Mesenchymal stem cell (in vitro differentiated cells and primary cell): ENCODE results near the gene CLRN1.

Source experiments
- DNase-seq: peaks from one replicate; pipeline ENCODE4 v3.0.0-alpha.2; 2013
- H2AFZ ChIP-seq: one replicate; pipeline ENCODE4 v1.6.1; 2013; ENCODE audit warnings: low read depth, mild to moderate bottlenecking, control low read depth, inconsistent platforms, low read length, moderate library complexity
- H2AK5ac ChIP-seq: 2 replicates; pipeline ENCODE4 v1.6.1; 2013; ENCODE audit warnings: low read length, moderate library complexity, mild to moderate bottlenecking, inconsistent platforms; ENCODE audit not compliant: severe bottlenecking
- H2BK120ac ChIP-seq: one replicate; pipeline ENCODE4 v1.6.1; 2013; ENCODE audit warnings: low read depth, mild to moderate bottlenecking, inconsistent platforms, low read length, moderate library complexity
- H2BK12ac ChIP-seq, 2 experiments: one replicate each; pipeline ENCODE4 v1.6.1; 2013; ENCODE audit warnings: inconsistent platforms in 2 of 2, low read length in 2 of 2, mild to moderate bottlenecking in 2 of 2, moderate library complexity in 2 of 2, control low read depth in 1 of 2
- H2BK15ac ChIP-seq: one replicate; pipeline ENCODE4 v1.6.1; 2013; ENCODE audit warnings: mild to moderate bottlenecking, low read depth, inconsistent platforms; ENCODE audit not compliant: poor library complexity, severe bottlenecking
- H2BK5ac ChIP-seq: 2 replicates; pipeline ENCODE4 v1.6.1; 2013; ENCODE audit warnings: low read depth, mild to moderate bottlenecking, low read length, control low read depth, inconsistent platforms; ENCODE audit not compliant: poor library complexity, severe bottlenecking
- H3K14ac ChIP-seq, 2 experiments: one replicate each; pipeline ENCODE4 v1.6.1; 2013; ENCODE audit warnings: inconsistent platforms in 2 of 2, low read length in 2 of 2, control low read depth in 1 of 2, mild to moderate bottlenecking in 1 of 2, moderate library complexity in 1 of 2
- H3K18ac ChIP-seq, 2 experiments: one replicate each; pipeline ENCODE4 v1.6.1; 2013; ENCODE audit warnings: inconsistent platforms in 2 of 2, low read length in 2 of 2, control low read depth in 1 of 2, low read depth in 1 of 2, mild to moderate bottlenecking in 1 of 2
- H3K23ac ChIP-seq, 2 experiments: one replicate each; pipeline ENCODE4 v1.6.1; 2013; ENCODE audit warnings: inconsistent platforms in 2 of 2, low read length in 2 of 2, mild to moderate bottlenecking in 2 of 2, moderate library complexity in 2 of 2, control low read depth in 1 of 2
- H3K27ac ChIP-seq: 2 replicates; pipeline ENCODE4 v1.5.1; 2013; ENCODE audit warnings: mild to moderate bottlenecking, moderate library complexity, low read length, control low read depth, inconsistent platforms; ENCODE audit not compliant: poor library complexity, severe bottlenecking
- H3K27me3 ChIP-seq, 2 experiments: 2 replicates each; pipeline versions ENCODE4 v1.6.1 to v1.7.0; 2013; ENCODE audit warnings: low read length in 2 of 2, mild to moderate bottlenecking in 2 of 2, moderate library complexity in 2 of 2, control low read depth in 1 of 2, inconsistent platforms in 1 of 2; ENCODE audit not compliant: control insufficient read depth in 1 of 2, insufficient read depth in 1 of 2
- H3K36me3 ChIP-seq, 2 experiments: 2 replicates each; pipeline versions ENCODE4 v1.6.1 to v1.7.0; 2013; ENCODE audit warnings: low read length in 2 of 2, control low read depth in 1 of 2, inconsistent platforms in 1 of 2, low read depth in 1 of 2, mild to moderate bottlenecking in 1 of 2; ENCODE audit not compliant: insufficient read depth in 2 of 2, control insufficient read depth in 1 of 2
- H3K4ac ChIP-seq, 2 experiments: one replicate each; pipeline ENCODE4 v1.6.1; 2013; ENCODE audit warnings: inconsistent platforms in 2 of 2, low read length in 2 of 2, mild to moderate bottlenecking in 2 of 2, moderate library complexity in 2 of 2, control low read depth in 1 of 2, low read depth in 1 of 2
- H3K4me1 ChIP-seq: 2 replicates; pipeline ENCODE4 v1.6.1; 2013; ENCODE audit warnings: low read depth, low read length, control low read depth; ENCODE audit not compliant: control insufficient read depth, insufficient read depth
- H3K4me2 ChIP-seq: 2 replicates; pipeline ENCODE4 v1.6.1; 2013; ENCODE audit warnings: low read length, mild to moderate bottlenecking, inconsistent platforms; ENCODE audit not compliant: poor library complexity, severe bottlenecking
- H3K4me3 ChIP-seq, 2 experiments: 2 replicates each; pipeline versions ENCODE4 v1.5.1 to v1.7.0; 2013; ENCODE audit warnings: low read length in 2 of 2, mild to moderate bottlenecking in 2 of 2, control low read depth in 1 of 2, low read depth in 1 of 2; ENCODE audit not compliant: insufficient read depth in 1 of 2
- H3K79me1 ChIP-seq: replicated peaks from 2 replicates; pipeline ENCODE4 v1.6.1; 2013; ENCODE audit warnings: mild to moderate bottlenecking, control low read depth, low read length, inconsistent platforms; ENCODE audit not compliant: poor library complexity, severe bottlenecking
- H3K9ac ChIP-seq: 2 replicates; pipeline ENCODE4 v1.7.0; 2013; ENCODE audit warnings: mild to moderate bottlenecking, low read length, moderate library complexity
- H3K9me3 ChIP-seq: 2 replicates; pipeline ENCODE4 v1.7.0; 2013; ENCODE audit warnings: mild to moderate bottlenecking, low read length; ENCODE audit not compliant: control insufficient read depth
- H4K8ac ChIP-seq: one replicate; pipeline ENCODE4 v1.6.1; 2013; ENCODE audit warnings: inconsistent platforms, mild to moderate bottlenecking, low read length, moderate library complexity
- H4K91ac ChIP-seq: one replicate; pipeline ENCODE4 v1.6.1; 2013; ENCODE audit warnings: mild to moderate bottlenecking, low read length, inconsistent platforms
- WGBS: methylation state at CpG from one replicate; pipeline ENCODE4 v1.1.7; 2013; ENCODE audit warnings: mixed read lengths; 5-methylcytosine and 5-hydroxymethylcytosine counted together

CLRN1 gene

GRCh38 chr3:150978566-150979148 lies 6.1 kb upstream of the CLRN1 start:
- no peak for DNase-seq
- Histone ChIP-seq H3K79me1 (no peaks in the 10 kb centered on the region), H3K4me2 (no peak overlapping the region), H3K4ac (no peak overlapping the region), H3K27ac (no peak overlapping the region), H2BK15ac (no peak overlapping the region), H2AK5ac (no peak overlapping the region), H2BK12ac (no peak overlapping the region), H3K36me3 (no peaks in the 10 kb centered on the region), H3K9ac (no peak overlapping the region), H3K14ac (no peak overlapping the region), H4K91ac (no peak overlapping the region), H3K23ac (no peak overlapping the region), H2BK120ac (no peak overlapping the region), H4K8ac (no peak overlapping the region), H3K4me3 (no peak overlapping the region), H3K9me3 (no peaks in the 10 kb centered on the region), H2AFZ (no peak overlapping the region), H3K4me1 (no peaks in the 10 kb centered on the region), H3K27me3 (peaks cover 3 to 10% of the 10 kb centered on the region in 2 experiments), H3K18ac (no peak overlapping the region), H2BK5ac (no peak overlapping the region)
- WGBS, result 100% methylated on average over 4 of the region's 4 CpGs

DNA sequence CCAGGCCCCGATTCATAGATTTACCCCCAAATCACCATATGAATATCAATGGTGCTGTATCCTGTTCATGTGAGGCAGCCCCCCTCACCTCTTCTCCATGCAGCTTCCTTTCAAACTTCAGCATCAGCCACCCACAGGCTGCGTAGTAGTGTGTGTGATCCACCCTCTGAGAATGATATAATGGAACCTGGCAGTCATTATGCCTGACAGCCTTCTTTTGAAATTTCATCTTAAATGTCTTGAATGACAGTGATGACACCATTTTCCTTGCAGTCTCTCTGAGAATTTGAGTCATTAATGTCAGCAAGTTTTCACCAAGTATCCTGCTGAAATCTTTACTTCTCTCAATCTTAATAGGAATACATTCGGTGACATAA lies 3.5 kb upstream of the CLRN1 start:
- no peaks in the 10 kb centered on the region for H3K79me1 ChIP-seq
- H3K9ac ChIP-seq, result no peak overlapping the region
- peaks cover 0 to 14% of the 10 kb centered on the region in 2 experiments for H3K27me3 ChIP-seq
- H3K4me3 ChIP-seq, result no peak overlapping the region
- H2BK5ac ChIP-seq, result no peak overlapping the region
- DNase-seq, result no peak
- H2AK5ac ChIP-seq, result no peak overlapping the region
- WGBS, result 69% methylated on average over 2 of the region's 3 CpGs
- H3K4me2 ChIP-seq, result no peak overlapping the region
- H3K36me3 ChIP-seq, result no peaks in the 10 kb centered on the region
- H3K9me3 ChIP-seq, result no peaks in the 10 kb centered on the region
- H4K91ac ChIP-seq, result no peak overlapping the region
- H3K4ac ChIP-seq, result no peak overlapping the region
- H3K14ac ChIP-seq, result no peak overlapping the region
- no peak overlapping the region for H3K27ac ChIP-seq
- no peak overlapping the region for H2BK12ac ChIP-seq
- no peak overlapping the region for H2BK15ac ChIP-seq
- no peak overlapping the region for H3K23ac ChIP-seq
- H3K18ac ChIP-seq, result no peak overlapping the region
- no peak overlapping the region for H2AFZ ChIP-seq
- no peak overlapping the region for H4K8ac ChIP-seq
- H2BK120ac ChIP-seq, result no peak overlapping the region
- no peaks in the 10 kb centered on the region for H3K4me1 ChIP-seq

- H3K4me2 ChIP-seq, result no peak overlapping the region
- H2BK120ac ChIP-seq, result no peak overlapping the region
- no peaks in the 10 kb centered on the region for H3K79me1 ChIP-seq
- H3K4me3 ChIP-seq, result no peak overlapping the region
- H4K91ac ChIP-seq, result no peak overlapping the region
- H3K9ac ChIP-seq, result no peak overlapping the region
- H3K27ac ChIP-seq, result no peak overlapping the region
- H3K9me3 ChIP-seq, result no peaks in the 10 kb centered on the region
- no peaks in the 10 kb centered on the region for H3K4me1 ChIP-seq
- H2BK5ac ChIP-seq, result no peak overlapping the region
- H2AK5ac ChIP-seq, result no peak overlapping the region
- no peak overlapping the region for H3K14ac ChIP-seq
- H3K23ac ChIP-seq, result no peak overlapping the region
- WGBS, result 71% methylated on average over 4 of the region's 7 CpGs
- no peaks in the 10 kb centered on the region for H3K36me3 ChIP-seq
- H3K18ac ChIP-seq, result no peak overlapping the region
- no peak for DNase-seq
- no peak overlapping the region for H2BK15ac ChIP-seq
- H3K4ac ChIP-seq, result no peak overlapping the region
- H3K27me3 ChIP-seq, result peaks cover 0 to 10% of the 10 kb centered on the region in 2 experiments
- no peak overlapping the region for H4K8ac ChIP-seq
- no peak overlapping the region for H2AFZ ChIP-seq
- no peak overlapping the region for H2BK12ac ChIP-seq
These were observed 2.8 kb upstream of the CLRN1 start for GRCh38 chr3:150975086-150975991.

GRCh38 chr3:150970665-150971324 lies 1.7 kb downstream of the CLRN1 start:
- WGBS, result 3% methylated on average over 5 of the region's 6 CpGs
- H3K36me3 ChIP-seq, result no peaks in the 10 kb centered on the region
- no peak overlapping the region for H2BK15ac ChIP-seq
- no peak overlapping the region for H4K91ac ChIP-seq
- H2BK120ac ChIP-seq, result peak overlapping the region; percentile 5
- H3K27ac ChIP-seq, result peak overlapping the region; percentile 43
- H3K14ac ChIP-seq, result no peak overlapping the region
- no peak overlapping the region for H2AK5ac ChIP-seq
- H2BK5ac ChIP-seq, result no peak overlapping the region
- no peaks in the 10 kb centered on the region for H3K4me1 ChIP-seq
- H3K27me3 ChIP-seq, result peaks cover 0 to 4% of the 10 kb centered on the region in 2 experiments
- no peak overlapping the region for H3K23ac ChIP-seq
- H3K4ac ChIP-seq, result no peak overlapping the region
- H3K18ac ChIP-seq, result no peak overlapping the region
- no peaks in the 10 kb centered on the region for H3K79me1 ChIP-seq
- no peak overlapping the region for H3K9ac ChIP-seq
- H3K9me3 ChIP-seq, result no peaks in the 10 kb centered on the region
- no peak overlapping the region for H2BK12ac ChIP-seq
- no peak overlapping the region for H3K4me3 ChIP-seq
- no peak overlapping the region for H4K8ac ChIP-seq
- peak; percentile 64 for DNase-seq
- H2AFZ ChIP-seq, result no peak overlapping the region
- peak overlapping the region; percentile 16 for H3K4me2 ChIP-seq
